ENCODE results near the gene CDH4.

The CDH4 gene

GRCh38 chr20:61757678-61758563, 505.9 kb downstream of the CDH4 start:
- no peak for DNase-seq (ENCODE audit: low read depth in 1 of 2, low spot score in 1 of 2)

- DNase-seq (ENCODE audit: low read depth in 1 of 2, low spot score in 1 of 2), result no peak
These were observed 506.6 kb downstream of the CDH4 start for GRCh38 chr20:61758564-61759200.

GRCh38 chr20:61759286-61760065, 507.4 kb downstream of the CDH4 start:
- DNase-seq (ENCODE audit: low read depth in 1 of 2, low spot score in 1 of 2), result no peak

- no peak for DNase-seq (ENCODE audit: low read depth in 1 of 2, low spot score in 1 of 2)
These were observed 508.3 kb downstream of the CDH4 start for GRCh38 chr20:61760321-61760720.

GRCh38 chr20:61760731-61761130, 508.7 kb downstream of the CDH4 start:
- DNase-seq (ENCODE audit: low read depth in 1 of 2, low spot score in 1 of 2), result no peak

GRCh38 chr20:61761453-61762166, 509.5 kb downstream of the CDH4 start:
- DNase-seq (ENCODE audit: low read depth in 1 of 2, low spot score in 1 of 2), result no peak

- DNase-seq (ENCODE audit: low read depth in 1 of 2, low spot score in 1 of 2), result no peak
These were observed 510.2 kb downstream of the CDH4 start for GRCh38 chr20:61762167-61762710.

GRCh38 chr20:61762886-61763739, 511.1 kb downstream of the CDH4 start:
- DNase-seq (ENCODE audit: low read depth in 1 of 2, low spot score in 1 of 2), result no peak

GRCh38 chr20:61763740-61764400, 511.8 kb downstream of the CDH4 start:
- DNase-seq (ENCODE audit: low read depth in 1 of 2, low spot score in 1 of 2), result no peak

GRCh38 chr20:61764471-61765025, 512.5 kb downstream of the CDH4 start:
- no peak for DNase-seq (ENCODE audit: low read depth in 1 of 2, low spot score in 1 of 2)

- DNase-seq (ENCODE audit: low read depth in 1 of 2, low spot score in 1 of 2), result no peak
These were observed 513.2 kb downstream of the CDH4 start for GRCh38 chr20:61765081-61765870.

- DNase-seq (ENCODE audit: low read depth in 1 of 2, low spot score in 1 of 2), result no peak
These were observed 514.0 kb downstream of the CDH4 start for GRCh38 chr20:61765871-61766654.

GRCh38 chr20:61766921-61767610, 515.0 kb downstream of the CDH4 start:
- no peak for DNase-seq (ENCODE audit: low read depth in 1 of 2, low spot score in 1 of 2)

GRCh38 chr20:61767761-61768494, 515.9 kb downstream of the CDH4 start:
- no peak for DNase-seq (ENCODE audit: low read depth in 1 of 2, low spot score in 1 of 2)

GRCh38 chr20:61768571-61769285, 516.7 kb downstream of the CDH4 start:
- DNase-seq (ENCODE audit: low read depth in 1 of 2, low spot score in 1 of 2), result no peak

All from stimulated activated CD4-positive, alpha-beta T cell treated with anti-CD3 and anti-CD28 coated beads, Interleukin-15, amount 100 ng/mL, for 1 hour (primary cell).